ENCODE results near the gene GRHPR.
"Not testable (repeated sequence)": the region's sequence is repeated elsewhere in the genome, so short reads cannot be mapped to it uniquely, and the experiment has no call there.

- not testable (repeated sequence) for TF ChIP-seq POLR2A (IDR thresholded peaks at IDR 0.05; ENCODE audit: low read depth, low read length); POLR2AphosphoS5 (IDR thresholded peaks at IDR 0.05; ENCODE audit: low read depth, low read length); TAF1 (IDR thresholded peaks at IDR 0.05; ENCODE audit: low read depth, low read length); PAX5 (IDR thresholded peaks at IDR 0.05; ENCODE audit: insufficient read depth, low read length, severe bottlenecking); SPI1 (IDR thresholded peaks at IDR 0.05; ENCODE audit: low read depth, low read length)
Observed at GRCh38 chr9:37473982-37474381, 51.5 kb downstream of the GRHPR start.

Measured in GM12891 (cell line).